Activated CD8-positive, alpha-beta memory T cell treated with anti-CD3 and anti-CD28 coated beads, Interleukin-2, amount 50 U/mL, for 24 hours (primary cell): ENCODE data around the gene SVIL.
"Not testable (repeated sequence)": the region's sequence is repeated elsewhere in the genome, so short reads cannot be mapped to it uniquely, and the experiment has no call there.

Source experiments
- DNase-seq: peaks from one replicate; pipeline ENCODE4 v3.0.0-alpha.2; 2020; ENCODE audit errors: extremely low read depth

The SVIL gene

DNA sequence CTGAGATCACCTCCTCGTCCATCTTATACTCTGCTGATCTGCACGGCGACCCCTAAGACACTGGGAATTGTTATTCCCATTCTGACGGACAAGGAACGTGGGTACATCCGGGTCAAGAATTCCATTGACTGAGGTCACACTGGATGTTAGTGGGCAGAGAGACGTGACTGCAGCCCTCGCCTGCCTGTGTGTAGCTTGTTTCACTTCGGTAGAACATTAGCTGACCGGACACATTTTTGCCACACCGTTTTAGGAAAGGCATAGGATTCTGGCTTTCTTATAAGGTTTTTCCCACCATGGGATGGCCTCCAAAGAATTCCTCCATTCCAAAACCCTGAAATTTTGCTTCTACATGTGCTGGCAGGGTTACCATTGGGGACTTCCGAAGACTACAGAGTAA, 118.9 kb downstream of the SVIL start:
- DNase-seq = not testable (repeated sequence)

DNA sequence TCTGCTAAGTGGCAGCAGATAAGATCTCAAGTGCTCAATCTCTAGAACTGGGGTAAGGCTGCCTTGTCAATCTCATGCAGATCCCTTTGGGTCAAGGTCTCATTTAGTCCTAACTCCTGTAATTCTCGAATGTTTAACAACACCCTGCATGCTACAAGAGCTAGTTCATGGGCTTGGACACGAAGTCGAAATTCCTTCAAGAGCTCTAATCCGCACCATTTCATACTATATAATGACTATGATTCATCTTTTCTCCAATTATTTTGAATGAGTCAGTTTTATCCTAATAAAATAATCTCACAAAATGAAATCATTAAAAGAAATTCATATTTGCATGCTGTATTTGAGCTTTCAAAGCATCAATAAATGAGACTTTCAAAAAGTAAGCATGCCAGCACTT, 119.7 kb downstream of the SVIL start:
- DNase-seq = not testable (repeated sequence)

DNA sequence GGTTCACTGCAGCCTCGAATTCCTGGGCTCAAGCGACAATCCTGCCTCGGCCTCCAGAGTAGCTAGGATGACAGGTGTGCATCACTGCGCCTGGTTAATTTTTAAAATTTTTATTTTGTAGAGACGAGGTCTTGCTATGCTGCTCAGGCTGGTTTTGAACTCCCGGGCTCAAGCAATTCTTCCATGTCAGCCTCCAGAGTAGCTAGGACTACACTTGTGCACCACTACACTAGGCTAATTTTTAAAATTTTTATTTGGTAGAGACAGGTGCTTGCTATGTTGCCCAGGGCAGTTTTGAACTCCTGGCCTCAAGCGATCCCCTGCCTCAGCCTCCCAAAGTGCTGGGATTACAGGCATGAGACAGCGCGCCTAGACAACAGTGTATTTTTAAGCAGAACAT, 120.5 kb downstream of the SVIL start:
- no peak for DNase-seq

DNA sequence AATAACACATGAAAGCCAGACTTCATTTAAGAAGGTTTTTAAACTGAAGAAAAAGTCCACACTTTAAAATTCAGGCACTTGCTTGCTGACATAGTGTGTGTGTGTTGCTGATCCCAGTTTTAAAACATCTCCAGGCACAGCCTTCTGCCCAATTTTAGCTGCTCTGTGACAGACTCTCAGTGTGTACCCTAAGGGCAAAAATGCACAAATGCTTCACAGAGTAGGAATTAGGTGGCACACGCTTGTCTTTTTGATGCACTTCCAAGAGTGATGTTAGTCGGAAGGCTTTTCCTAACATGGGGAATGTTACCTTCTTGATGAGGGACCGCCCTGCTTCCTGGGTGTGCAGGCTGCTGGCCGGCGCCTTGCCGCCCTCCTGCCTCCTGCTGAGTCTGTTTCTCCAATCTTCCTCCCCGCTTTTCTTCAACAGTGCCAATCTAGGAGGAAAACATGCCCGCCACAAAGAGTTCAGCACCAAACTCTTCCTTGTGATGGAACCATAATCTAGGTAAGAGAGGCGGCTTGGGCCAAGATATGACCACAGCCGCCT, 122.3 kb downstream of the SVIL start:
- DNase-seq = no peak

DNA sequence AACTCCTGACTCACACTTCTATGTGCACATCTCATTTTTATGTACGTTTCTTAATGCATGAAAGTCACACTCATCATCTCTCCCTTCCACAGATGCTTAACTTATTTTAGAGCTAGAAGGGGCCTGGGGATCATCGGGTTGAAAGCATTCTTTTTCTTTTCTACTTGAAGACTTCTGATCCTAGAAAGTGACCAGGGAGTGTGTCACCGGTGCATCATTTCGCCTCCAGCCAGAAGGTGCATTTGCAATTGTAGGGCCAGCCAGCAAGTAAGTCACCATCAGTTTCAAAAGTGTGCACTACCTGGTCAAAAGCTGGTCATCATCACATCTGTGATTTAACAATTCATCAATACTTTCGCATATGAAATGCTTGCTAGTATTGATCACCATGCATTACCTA, 123.0 kb downstream of the SVIL start:
- DNase-seq = not testable (repeated sequence)

DNA sequence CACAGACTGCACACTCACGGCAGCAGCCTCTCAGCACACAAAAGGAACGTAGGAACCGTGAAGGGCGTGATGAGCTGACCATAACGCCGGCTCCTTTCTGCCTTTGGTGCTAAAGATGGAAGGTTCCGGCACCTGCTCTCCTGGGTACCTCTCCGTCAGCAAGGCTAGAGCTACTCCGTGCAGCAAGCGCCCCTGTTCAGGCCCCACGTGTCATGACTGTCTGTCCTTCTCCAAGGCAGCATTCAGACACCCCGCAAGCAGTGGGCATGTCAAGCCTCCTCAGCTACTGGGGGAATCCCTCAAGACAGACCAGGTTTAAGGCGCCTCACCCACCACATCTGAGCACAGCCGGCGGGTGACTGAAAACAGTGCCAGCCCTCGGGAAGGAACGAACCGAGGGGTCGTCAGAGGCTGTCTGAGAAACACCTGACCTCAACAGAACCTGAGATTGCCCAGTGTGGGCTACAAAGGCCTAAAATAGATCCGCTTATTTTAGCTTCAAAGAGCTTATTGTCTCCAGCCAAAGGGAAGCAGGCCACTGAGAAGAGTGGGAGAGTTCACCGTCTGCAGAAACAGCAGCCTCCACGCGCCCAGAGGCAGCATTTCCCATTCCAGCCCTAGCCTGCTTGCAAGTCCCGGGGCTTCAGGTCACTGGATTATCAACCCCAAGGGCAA, 124.2 kb downstream of the SVIL start:
- DNase-seq = not testable (repeated sequence)

DNA sequence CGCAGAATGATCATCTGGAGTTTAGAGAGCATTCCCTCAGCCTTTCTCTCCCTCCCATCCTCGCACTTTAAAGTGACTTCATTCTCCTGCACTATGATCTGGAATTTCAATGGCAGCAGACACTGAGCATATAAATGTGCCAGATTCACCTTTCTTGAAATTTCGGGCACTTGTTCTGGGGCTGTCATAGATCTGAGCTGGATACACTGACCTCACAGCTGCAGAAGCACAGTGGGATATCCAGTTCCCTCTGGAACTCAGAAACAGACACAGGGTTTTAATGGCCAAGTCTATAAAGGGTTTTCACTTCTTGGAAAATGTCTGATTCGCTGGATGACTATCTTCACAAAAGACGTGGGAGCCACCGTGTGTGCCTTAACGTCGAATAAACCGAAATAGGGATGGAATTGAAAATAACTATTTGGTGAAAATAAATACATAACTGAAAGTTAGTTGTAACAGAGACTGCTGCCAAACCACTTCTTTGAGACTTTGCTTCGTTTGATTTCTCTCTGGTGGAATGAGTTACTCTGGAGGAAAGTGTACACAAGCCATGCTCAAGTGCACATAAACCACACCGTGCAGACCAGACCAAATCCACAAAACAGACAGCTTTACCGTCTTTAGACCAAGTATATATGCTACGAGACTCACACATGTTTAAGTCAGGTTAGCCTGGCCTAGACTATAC, 126.1 kb downstream of the SVIL start:
- no peak for DNase-seq

DNA sequence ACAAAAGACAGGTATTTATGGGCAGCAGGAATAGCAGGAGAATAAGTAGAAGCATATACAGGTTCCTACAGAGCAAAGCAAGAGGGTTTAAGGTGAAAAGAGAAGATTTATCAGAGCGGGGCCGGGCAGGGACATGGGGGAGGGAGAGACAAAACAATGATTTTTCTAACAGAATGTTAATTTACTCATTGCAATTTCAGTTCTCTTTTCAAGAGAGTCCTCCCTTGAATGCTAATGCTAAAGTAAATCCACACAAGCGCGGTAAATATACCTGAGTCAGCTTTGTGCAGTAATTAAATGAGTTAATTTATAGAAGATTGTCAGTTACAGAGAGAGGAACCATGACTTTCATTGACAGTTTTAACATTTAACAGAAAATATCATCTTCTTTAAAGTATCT, 127.0 kb downstream of the SVIL start:
- DNase-seq = not testable (repeated sequence)

DNA sequence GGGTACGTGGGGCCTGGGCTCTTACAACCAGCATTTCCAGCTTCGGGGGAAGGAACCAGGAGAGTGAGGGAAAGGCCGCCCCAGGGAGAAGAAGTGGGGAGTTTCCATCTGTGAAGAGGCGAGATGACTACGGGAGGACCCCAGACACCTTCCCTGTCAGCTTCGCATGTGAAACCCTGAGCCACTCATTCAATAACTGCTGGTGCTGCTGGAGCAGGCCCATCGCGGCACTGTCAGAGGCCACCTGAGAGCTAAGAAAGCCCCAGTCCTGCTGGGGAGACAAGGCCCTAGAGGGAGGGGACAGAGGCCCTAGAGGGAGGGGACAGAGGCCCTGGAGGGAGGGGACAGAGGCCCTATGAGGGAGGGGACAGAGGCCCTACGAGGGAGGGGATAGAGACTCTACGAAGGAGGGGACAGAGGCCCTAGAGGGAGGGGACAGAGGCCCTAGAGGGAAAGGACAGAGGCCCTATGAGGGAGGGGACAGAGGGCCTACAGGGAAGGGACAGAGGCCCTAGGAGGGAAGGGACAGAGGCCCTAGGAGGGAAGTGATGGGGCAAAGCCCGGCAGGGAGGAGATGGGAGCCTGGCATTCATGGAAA, 128.3 kb downstream of the SVIL start:
- DNase-seq = not testable (repeated sequence)

DNA sequence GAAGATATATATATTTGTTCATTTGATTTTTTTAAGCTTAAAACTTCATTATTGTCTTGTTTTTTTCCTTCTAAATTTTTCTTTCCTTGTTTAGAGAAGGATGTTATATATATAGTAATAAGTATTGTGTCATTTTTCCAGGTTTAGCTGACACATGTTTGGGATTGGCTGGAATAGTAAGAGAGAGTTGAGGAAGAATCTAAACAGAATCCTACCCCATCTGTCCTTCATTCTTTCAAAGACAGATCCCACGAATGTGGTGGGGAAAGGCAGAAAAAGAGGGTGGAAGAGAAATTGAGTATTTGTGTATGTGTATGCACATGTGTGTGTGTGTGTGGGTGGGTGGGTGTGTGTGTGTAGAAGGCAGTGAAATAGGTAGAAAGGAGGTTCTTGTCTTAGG, 132.4 kb downstream of the SVIL start:
- DNase-seq = no peak

DNA sequence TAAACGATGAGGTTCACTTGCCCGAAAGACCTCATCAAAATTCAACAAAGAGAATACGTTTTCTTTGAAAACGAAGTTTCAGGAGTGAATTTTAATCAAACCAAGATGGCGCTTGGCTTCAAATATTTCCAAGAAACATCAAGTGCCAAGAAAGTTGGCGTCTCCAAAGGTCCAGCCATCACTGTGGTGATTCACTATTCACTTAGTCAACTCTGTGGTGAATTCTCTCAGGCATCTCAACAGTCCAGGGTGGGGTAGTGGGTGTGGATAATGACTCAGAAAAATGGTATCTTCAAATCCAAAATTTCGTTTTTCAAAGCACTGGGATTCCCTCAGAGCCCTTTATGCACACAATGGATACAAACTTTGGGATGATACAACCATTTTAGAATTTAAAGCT, 133.1 kb downstream of the SVIL start:
- no peak for DNase-seq

DNA sequence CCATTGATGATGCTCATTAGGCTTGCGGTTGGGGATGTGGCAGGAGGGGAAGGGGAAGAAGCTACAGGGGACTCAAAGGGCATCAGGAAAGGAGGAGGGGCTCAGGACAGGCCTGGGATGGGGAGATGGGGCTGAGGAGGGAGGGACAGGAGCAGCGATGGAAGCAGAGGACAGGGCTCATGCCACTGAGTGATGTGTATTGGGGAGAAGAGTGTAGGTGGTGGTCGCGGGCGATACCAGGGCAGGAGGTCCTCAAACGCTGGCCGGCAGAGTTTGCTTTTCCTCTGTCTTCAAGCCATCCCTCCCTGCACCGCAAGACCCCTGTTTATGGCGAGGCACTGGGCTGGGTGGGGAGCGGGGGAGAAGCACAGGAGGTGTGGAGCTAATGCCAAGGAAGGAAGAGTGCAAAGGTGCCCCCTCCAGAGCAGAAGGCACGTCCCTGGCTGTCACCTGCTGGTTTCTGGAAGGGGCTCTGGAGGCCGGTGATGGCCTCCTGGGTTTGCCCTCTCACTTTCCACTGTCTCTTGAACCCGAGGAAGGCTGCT, 134.7 kb downstream of the SVIL start:
- DNase-seq = no peak

DNA sequence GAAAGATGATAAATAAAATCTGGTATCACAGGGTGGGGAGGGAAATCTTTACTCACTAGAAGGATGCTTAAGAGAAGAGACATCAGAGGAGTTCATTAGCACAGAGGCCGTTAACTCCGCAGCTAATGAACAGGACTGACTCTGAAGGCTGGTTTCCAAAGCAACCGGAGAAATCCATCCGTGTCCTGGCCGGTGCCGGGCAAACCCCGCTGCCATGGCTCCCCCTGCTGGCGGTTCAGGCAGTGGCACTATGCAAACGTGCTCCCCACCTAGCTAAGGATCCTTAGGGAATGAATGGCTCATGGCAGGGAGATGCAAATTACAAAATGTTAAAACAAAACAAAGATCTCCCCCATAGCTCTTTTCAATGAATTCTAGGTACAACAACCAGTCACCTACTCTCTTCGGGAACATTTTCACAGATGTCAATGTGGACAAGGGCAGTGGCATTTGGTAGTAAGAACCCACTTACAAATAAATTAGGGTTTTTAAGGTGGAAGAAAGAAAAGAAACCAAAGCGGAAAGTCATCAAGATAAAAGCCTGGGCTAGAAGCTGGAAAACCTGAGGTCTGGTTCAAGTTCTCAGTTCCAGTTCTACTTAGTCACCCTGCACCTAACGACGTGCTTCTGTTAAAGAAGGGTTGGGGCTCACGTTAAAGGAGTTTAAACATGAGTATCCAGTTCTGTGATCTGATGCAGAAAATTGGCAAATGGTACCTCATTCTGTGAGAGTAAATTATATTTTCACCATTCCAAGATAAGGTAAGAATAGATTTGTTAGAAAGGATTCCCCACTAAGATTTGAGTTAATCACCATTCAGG, 138.2 kb downstream of the SVIL start:
- DNase-seq = peak; percentile 25

DNA sequence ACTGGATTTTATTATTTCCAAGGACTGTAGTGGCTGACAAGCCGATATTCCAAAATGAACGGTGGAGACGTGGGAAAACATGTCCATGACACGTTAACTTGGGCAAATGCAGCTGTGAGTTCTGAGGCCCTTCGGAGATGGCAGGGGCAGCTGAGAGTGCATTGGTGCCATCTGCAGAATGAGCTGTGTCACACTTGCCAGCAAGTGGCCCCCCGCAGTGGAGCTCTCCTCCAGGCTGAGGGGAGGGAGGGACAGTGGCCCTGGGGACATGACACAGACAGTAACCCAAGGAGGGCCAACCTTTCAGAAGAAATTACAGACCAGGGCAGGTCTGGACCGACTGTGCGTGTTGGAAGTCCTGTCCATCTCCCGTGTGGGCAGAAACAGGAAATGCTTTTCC, 139.4 kb downstream of the SVIL start:
- no peak for DNase-seq

DNA sequence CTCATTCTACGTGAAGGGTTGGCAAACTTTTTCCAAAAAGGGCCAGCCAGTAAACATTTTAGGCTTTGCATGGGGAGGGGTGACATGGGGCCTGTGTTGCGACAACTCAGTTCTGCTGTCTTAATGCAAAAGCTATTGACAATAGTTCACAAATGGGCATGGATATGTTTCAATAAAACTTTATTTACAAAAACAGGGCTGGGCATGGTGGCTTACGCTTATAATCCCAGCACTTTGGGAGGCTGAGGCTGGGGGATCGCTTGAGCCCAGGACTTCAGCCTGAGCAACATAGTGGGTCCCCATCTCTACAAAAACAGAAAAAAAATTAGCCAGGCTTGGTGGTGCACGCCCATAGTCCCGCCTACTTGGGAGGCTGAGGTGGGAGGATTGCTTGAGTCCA, 141.1 kb downstream of the SVIL start:
- DNase-seq = no peak

DNA sequence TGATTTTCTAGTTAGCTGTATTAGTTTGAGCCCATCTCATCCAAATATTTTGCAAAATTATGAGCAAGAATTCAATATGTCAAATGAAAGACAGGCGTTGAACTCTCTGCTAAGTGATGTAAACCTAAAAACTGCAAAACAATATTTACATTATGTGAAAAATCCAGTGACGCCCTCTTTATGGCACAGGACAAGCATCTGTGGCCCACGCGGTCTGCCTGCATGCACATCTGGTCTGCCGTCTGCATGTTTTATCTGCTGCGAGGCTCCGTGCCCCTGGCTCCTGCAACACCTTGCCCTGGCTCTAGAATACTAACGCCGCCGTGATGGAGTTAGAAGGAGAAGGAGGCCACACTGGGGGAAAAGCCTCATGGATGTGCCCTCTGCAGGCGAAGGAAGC, 142.0 kb downstream of the SVIL start:
- no peak for DNase-seq

DNA sequence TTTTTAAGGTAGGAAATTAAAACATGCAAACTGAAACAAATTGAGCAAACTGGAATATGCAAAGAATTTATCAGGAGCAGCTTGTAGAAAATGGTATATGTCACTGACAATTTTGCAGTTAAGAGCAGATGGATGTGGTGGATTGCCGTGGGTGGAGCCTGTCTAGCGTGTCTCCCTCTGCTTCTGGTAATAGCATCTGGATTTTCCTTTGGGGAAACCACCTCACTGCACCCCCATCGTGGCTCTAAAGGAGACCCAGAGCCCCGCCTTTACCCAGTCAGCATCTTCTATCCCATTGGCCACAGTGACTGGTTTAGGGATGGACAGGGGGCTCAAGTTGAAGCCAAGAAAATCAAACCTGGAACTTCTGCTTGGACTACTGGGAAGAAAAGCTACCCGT, 142.9 kb downstream of the SVIL start:
- DNase-seq = no peak

DNA sequence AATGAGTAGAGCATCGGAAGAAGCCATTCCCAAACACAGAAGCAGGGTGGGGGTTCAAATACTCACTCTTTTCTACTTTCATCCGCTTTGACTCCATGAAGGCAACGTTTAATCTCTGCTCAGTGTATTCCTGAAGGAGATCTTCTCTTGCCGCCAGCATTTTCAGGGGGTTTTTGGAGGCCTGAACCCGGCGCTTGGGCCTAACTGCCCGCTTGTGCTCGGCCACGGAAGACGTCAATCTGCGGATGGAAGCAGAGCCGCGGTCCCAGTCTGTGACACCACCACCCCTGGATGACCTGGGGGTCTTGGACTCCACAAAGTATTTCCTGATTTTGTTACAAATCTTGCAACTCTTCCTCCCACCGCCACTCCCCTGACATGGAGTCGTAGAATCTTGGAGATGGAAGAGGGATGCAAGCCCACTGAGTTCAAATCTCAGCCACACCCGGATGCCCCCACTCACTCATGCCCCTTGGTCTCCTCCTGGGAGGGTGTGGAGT, 143.9 kb downstream of the SVIL start:
- DNase-seq = not testable (repeated sequence)

DNA sequence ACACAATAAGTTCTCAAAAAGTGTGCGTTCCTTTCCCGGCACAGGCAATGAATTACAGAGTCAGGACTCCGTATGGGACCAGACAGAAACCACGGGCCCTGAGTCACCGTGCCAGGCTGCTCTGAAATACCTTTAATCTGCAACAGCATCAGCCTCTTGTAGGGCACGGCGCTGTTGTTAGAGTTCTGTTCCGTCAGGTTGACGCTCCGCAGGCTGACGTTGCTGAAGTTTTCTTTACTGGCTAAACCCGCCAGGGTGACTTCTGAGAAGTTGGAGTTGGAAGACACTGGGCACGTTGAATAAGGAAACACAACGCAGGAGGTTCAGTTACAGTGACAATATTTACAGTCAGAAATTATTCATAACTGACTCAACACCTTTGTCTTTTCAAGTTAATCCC, 146.3 kb downstream of the SVIL start:
- not testable (repeated sequence) for DNase-seq

DNA sequence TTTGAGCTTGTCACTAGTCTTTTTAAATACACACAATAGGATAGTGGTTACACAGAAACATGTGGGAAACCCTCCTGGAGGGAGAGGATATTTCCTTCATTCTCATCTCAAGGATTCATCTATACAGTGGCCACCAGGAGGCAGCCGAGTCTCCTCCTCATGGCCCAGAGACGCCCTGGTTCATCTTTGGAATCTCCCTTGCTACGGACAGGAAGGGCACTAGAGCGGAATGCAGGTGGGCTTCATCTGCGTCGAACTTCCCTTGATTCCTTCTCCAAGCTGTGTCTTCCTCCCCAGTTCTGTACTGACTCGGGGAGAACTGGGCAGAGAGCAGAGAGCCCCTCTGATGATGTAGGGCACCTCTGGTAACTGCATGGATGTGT, 146.9 kb downstream of the SVIL start:
- DNase-seq = not testable (repeated sequence)

DNA sequence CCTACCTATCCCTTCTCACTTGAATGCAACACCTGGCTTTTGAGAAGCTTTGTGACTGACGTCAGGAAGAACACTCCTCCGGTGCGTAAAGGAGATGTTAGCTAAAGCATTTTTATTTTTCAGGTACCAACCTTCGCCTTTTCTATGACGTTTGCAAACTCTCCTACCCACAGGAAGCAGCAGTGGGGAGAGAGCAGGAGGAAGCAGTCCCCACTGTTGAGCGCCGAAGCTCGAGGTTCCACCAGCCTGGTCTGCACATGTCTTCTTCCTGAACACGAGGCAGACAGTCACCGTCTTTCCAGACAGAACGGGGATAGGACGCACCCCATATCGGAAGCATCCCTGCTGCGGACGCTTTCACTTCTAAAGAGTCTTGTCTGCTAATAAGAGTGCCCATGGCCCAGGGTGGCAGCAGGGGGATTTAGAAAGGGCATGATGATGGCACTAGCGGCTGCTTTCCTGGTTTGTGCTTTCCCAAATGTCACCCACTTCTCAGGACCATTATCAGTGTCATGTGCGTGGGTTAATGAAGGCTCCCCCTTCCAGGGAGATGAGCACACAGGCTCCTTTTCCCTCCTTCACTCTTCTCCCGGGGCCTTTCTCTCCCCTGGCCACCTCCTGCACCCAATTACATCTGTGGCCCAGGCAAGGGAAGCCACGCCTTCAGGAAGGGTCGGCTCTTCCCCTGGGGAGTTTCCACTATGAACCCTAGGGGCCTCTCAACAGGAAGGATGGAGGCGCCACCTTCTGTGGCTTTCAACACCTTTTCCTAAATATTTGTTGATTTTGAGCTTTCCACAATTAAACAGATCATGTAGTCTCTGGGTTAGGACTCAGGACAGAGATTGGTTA, 147.5 kb downstream of the SVIL start:
- DNase-seq = not testable (repeated sequence)
